ENCODE measurements around the gene OPN3. TPM values are rescaled to one million over a fixed set of nuclear protein-coding genes. Genes with fewer than 3 reads are reported as not detected.

The OPN3 gene
- total and polyA plus RNA-seq, 2 donors (not counting 1 experiment from before 2014, with no cell fraction given): 21.0 to 29.6 TPM

GRCh38 chr1:241557031-241557430 lies 83.1 kb downstream of the OPN3 start:
- TF ChIP-seq EZH2 (IDR thresholded peaks at IDR 0.05; ENCODE audit: borderline replicate concordance, insufficient read depth, low read depth, low read length, poor library complexity, severe bottlenecking) (no peak), CTCF (IDR thresholded peaks at IDR 0.05) (no peak)
- intact Hi-C loops (cut with micrococcal nuclease): no loop called here
- no peak overlapping the region for H3K4me3 ChIP-seq (ENCODE audit: control extremely low read depth in 1 of 5, extremely low read depth in 1 of 5, insufficient read depth in 1 of 5, low read depth in 2 of 5, low read length in 4 of 5)
- H3K79me2 ChIP-seq (ENCODE audit: control insufficient read depth, insufficient read depth, low read length): peaks cover 22% of the 10 kb centered on the region
- no peak overlapping the region for H2AFZ ChIP-seq (ENCODE audit: insufficient read depth, low read depth, low read length, poor library complexity, severe bottlenecking)
- ChIA-PET POLR2A (no interaction called here), CTCF (no interaction called here)
- H3K36me3 ChIP-seq (replicated peaks in 1 of 2; ENCODE audit: control extremely low read depth in 1 of 2, control insufficient read depth in 1 of 2, extremely low read depth in 1 of 2, insufficient read depth in 2 of 2, low read length in 1 of 2): peaks cover 12 to 51% of the 10 kb centered on the region in 2 experiments
- no peak overlapping the region for H3K4me2 ChIP-seq (replicated peaks; ENCODE audit: low read depth, low read length, poor library complexity, severe bottlenecking)
- H3K4me1 ChIP-seq (ENCODE audit: control insufficient read depth in 2 of 2, insufficient read depth in 2 of 2, low read length in 2 of 2): peaks cover 16 to 21% of the 10 kb centered on the region in 2 donors
- no peak overlapping the region for H3K27ac ChIP-seq (ENCODE audit: low read length in 2 of 2)
- DNase-seq (no peak), ATAC-seq (ENCODE audit: low read depth) (no peak)
- no peaks in the 10 kb centered on the region for H4K20me1 ChIP-seq (ENCODE audit: control insufficient read depth, insufficient read depth, low read length, poor library complexity, severe bottlenecking)
- Mint-ChIP-seq H3K4me3 (no peak overlapping the region), H3K9me3 (ENCODE audit: insufficient read depth) (no peaks in the 10 kb centered on the region), H3K27ac (no peak overlapping the region), H3K4me1 (peaks cover 29% of the 10 kb centered on the region), H3K27me3 (peaks cover under 1% of the 10 kb centered on the region)
- H3K27me3 ChIP-seq (replicated peaks in 1 of 4; ENCODE audit: control extremely low read depth in 1 of 4, control insufficient read depth in 3 of 4, insufficient read depth in 4 of 4, low read length in 3 of 4): no peaks in the 10 kb centered on the region
- peaks cover 0 to 4% (median 0%) of the 10 kb centered on the region in 3 donors for H3K9me3 ChIP-seq (ENCODE audit: control extremely low read depth in 1 of 3, control insufficient read depth in 2 of 3, insufficient read depth in 1 of 3, low read length in 2 of 3)
- 94% methylated on average over 3 of the region's 5 CpGs for WGBS (ENCODE audit: insufficient coverage)
- H3K9ac ChIP-seq (ENCODE audit: low read length): no peak overlapping the region

GRCh38 chr1:241555526-241555925 lies 84.6 kb downstream of the OPN3 start:
- Mint-ChIP-seq H3K9me3 (ENCODE audit: insufficient read depth) (no peaks in the 10 kb centered on the region), H3K4me3 (no peak overlapping the region), H3K27ac (no peak overlapping the region), H3K27me3 (peaks cover 3% of the 10 kb centered on the region), H3K4me1 (peaks cover 43% of the 10 kb centered on the region)
- no peak for DNase-seq
- intact Hi-C loops (cut with micrococcal nuclease): no loop called here
- Histone ChIP-seq H3K36me3 (replicated peaks in 1 of 2; ENCODE audit: control extremely low read depth in 1 of 2, control insufficient read depth in 1 of 2, extremely low read depth in 1 of 2, insufficient read depth in 2 of 2, low read length in 1 of 2) (peaks cover 1 to 36% of the 10 kb centered on the region in 2 experiments), H3K79me2 (ENCODE audit: control insufficient read depth, insufficient read depth, low read length) (peaks cover 22% of the 10 kb centered on the region), H4K20me1 (ENCODE audit: control insufficient read depth, insufficient read depth, low read length, poor library complexity, severe bottlenecking) (no peaks in the 10 kb centered on the region), H3K27me3 (replicated peaks in 1 of 4; ENCODE audit: control extremely low read depth in 1 of 4, control insufficient read depth in 3 of 4, insufficient read depth in 4 of 4, low read length in 3 of 4) (no peaks in the 10 kb centered on the region), H3K4me2 (replicated peaks; ENCODE audit: low read depth, low read length, poor library complexity, severe bottlenecking) (no peak overlapping the region), H3K9me3 (ENCODE audit: control extremely low read depth in 1 of 3, control insufficient read depth in 2 of 3, insufficient read depth in 1 of 3, low read length in 2 of 3) (peaks cover 0 to 4% (median 0%) of the 10 kb centered on the region in 3 donors), H2AFZ (ENCODE audit: insufficient read depth, low read depth, low read length, poor library complexity, severe bottlenecking) (no peak overlapping the region), H3K27ac (ENCODE audit: low read length in 2 of 2) (no peak overlapping the region), H3K4me3 (ENCODE audit: control extremely low read depth in 1 of 5, extremely low read depth in 1 of 5, insufficient read depth in 1 of 5, low read depth in 2 of 5, low read length in 4 of 5) (no peak overlapping the region), H3K4me1 (ENCODE audit: control insufficient read depth in 2 of 2, insufficient read depth in 2 of 2, low read length in 2 of 2) (peaks cover 28 to 36% of the 10 kb centered on the region in 2 donors), H3K9ac (ENCODE audit: low read length) (no peak overlapping the region)
- ATAC-seq (ENCODE audit: low read depth): no peak
- ChIA-PET POLR2A (interaction anchor here (1.2 to 1.7 kb wide), 2 partner anchors 36 to 85 kb away, joined by 3 to 4 read pairs; partner anchors contain the start of genes CHML, FH and OPN3), CTCF (interaction anchor here (1.3 to 1.6 kb wide), 2 partner anchors 9 to 55 kb away, joined by 3 to 9 read pairs; no protein-coding TSS in a partner anchor)
- TF ChIP-seq EZH2 (IDR thresholded peaks at IDR 0.05; ENCODE audit: borderline replicate concordance, insufficient read depth, low read depth, low read length, poor library complexity, severe bottlenecking): no peak
- TF ChIP-seq CTCF (IDR thresholded peaks at IDR 0.05): no peak
- 100% methylated on average over 1 of the region's 3 CpGs for whole genome bisulfite sequencing (ENCODE audit: insufficient coverage)

Data from B cell (primary cell).